SK-N-SH (cell line): ENCODE data around the gene CENPU. TPM values are rescaled to one million over a fixed set of nuclear protein-coding genes. Genes with fewer than 3 reads are reported as not detected.

ENCODE experiments used
- CTCF ChIA-PET: fragments of 300-600, 350-600 bp; formaldehyde crosslinking; extraction: SDS; loops from one replicate; lab custom pipeline; 2021; lab: Yijun Ruan, JAX
- POLR2A ChIA-PET: fragments of 350-600 bp; sonication (Branson Sonifier 250); formaldehyde crosslinking; extraction: SDS; loops from one replicate; lab custom pipeline; 2020; ENCODE audit warnings: antibody characterized with exemption, inconsistent platforms; lab: Yijun Ruan, JAX
- DNase-seq: peaks from one replicate; pipeline ENCODE4 v3.0.0; 2012
- H2AFZ ChIP-seq: fragments of 200-600 bp; sonication (generic); 2 replicates; pipeline ENCODE4 v1.8.1; 2016; ENCODE audit warnings: antibody characterized with exemption, mild to moderate bottlenecking, low read depth
- H3F3A ChIP-seq: fragments of 200-600 bp; sonication (generic); replicated peaks from 2 replicates; pipeline ENCODE3; 2016; ENCODE audit warnings: antibody characterized with exemption, mild to moderate bottlenecking; ENCODE audit not compliant: insufficient read depth
- H3K27ac ChIP-seq, 2 experiments: fragments of 200-500 bp in 1 of 2; fragments of 200-600 bp in 1 of 2; sonication (Bioruptor generic) in 1 of 2; sonication (generic), shearing (Covaris generic) in 1 of 2; 2 replicates each; pipeline versions ENCODE4 v1.5.1 to v1.6.1; 2014 to 2016; ENCODE audit warnings: low read depth in 2 of 2, inconsistent platforms in 1 of 2, low read length in 1 of 2, mild to moderate bottlenecking in 1 of 2, mixed read lengths in 1 of 2
- H3K27me3 ChIP-seq: fragments of 200-600 bp; sonication (generic), shearing (Covaris generic); 2 replicates; pipeline ENCODE4 v1.6.1; 2016; ENCODE audit warnings: mixed run types; ENCODE audit not compliant: insufficient read depth
- H3K36me3 ChIP-seq, 2 experiments: fragments of 200-500 bp in 1 of 2; fragments of 200-600 bp in 1 of 2; sonication (Bioruptor generic) in 1 of 2; sonication (generic) in 1 of 2; replicated peaks in 1 of 2; 2 replicates each; pipeline versions ENCODE3 to v1.5.1; 2014 to 2016; ENCODE audit warnings: low read length in 1 of 2, mild to moderate bottlenecking in 1 of 2; ENCODE audit not compliant: insufficient read depth in 2 of 2, control insufficient read depth in 1 of 2
- H3K4me1 ChIP-seq, 2 experiments: fragments of 200-500 bp in 1 of 2; fragments of 200-600 bp in 1 of 2; sonication (Bioruptor generic) in 1 of 2; sonication (generic), shearing (Covaris generic) in 1 of 2; 2 replicates each; pipeline versions ENCODE4 v1.5.1 to v1.6.1; 2014 to 2016; ENCODE audit warnings: low read depth in 1 of 2, low read length in 1 of 2, mixed run types in 1 of 2; ENCODE audit not compliant: insufficient read depth in 2 of 2, control insufficient read depth in 1 of 2
- H3K4me2 ChIP-seq: fragments of 200-600 bp; sonication (generic), shearing (Covaris generic); 2 replicates; pipeline ENCODE4 v1.6.1; 2017; ENCODE audit warnings: mixed run types
- H3K4me3 ChIP-seq, 2 experiments: fragments of 200-500 bp in 1 of 2; fragments of 200-600 bp in 1 of 2; sonication (Bioruptor generic) in 1 of 2; sonication (generic), shearing (Covaris generic) in 1 of 2; 2 replicates each; pipeline versions ENCODE4 v1.5.1 to v1.8.1; 2014 to 2016; ENCODE audit warnings: low read depth in 2 of 2, inconsistent platforms in 1 of 2, low read length in 1 of 2, mild to moderate bottlenecking in 1 of 2, mixed read lengths in 1 of 2, moderate library complexity in 1 of 2
- H3K79me2 ChIP-seq: fragments of 200-600 bp; sonication (generic); 2 replicates; pipeline ENCODE4 v1.8.1; 2017; ENCODE audit warnings: mild to moderate bottlenecking; ENCODE audit not compliant: insufficient read depth
- H3K9ac ChIP-seq: fragments of 200-600 bp; sonication (generic); 2 replicates; pipeline ENCODE4 v1.6.1; 2017; ENCODE audit warnings: mixed run types
- H3K9me2 ChIP-seq: fragments of 200-600 bp; sonication (generic); 2 replicates; pipeline ENCODE4 v1.6.1; 2017; ENCODE audit warnings: mixed run types
- H3K9me3 ChIP-seq: fragments of 200-600 bp; sonication (generic); 2 replicates; pipeline ENCODE4 v1.6.1; 2017; ENCODE audit warnings: mixed run types, mild to moderate bottlenecking, moderate library complexity
- H4K20me1 ChIP-seq: fragments of 200-600 bp; sonication (generic); 2 replicates; pipeline ENCODE4 v1.6.1; 2017; ENCODE audit warnings: mild to moderate bottlenecking, mixed run types; ENCODE audit not compliant: insufficient read depth
- EP300 ChIP-seq, 2 experiments: IDR thresholded peaks; 2 replicates each; pipeline versions ENCODE4 v1.4.0 to v1.6.1; 2012; ENCODE audit warnings: borderline replicate concordance in 1 of 2, low read depth in 1 of 2, low read length in 1 of 2
- FOXM1 ChIP-seq: IDR thresholded peaks from 2 replicates; pipeline ENCODE4 v1.4.0; 2012; ENCODE audit warnings: low read depth, mild to moderate bottlenecking
- MEF2A ChIP-seq: IDR thresholded peaks from 2 replicates; pipeline ENCODE4 v1.4.0; 2012; ENCODE audit warnings: low read depth, borderline replicate concordance
- RAD21 ChIP-seq: IDR thresholded peaks from 2 replicates; pipeline ENCODE4 v1.6.1; 2012; ENCODE audit warnings: mild to moderate bottlenecking, low read length
- RCOR1 ChIP-seq: fragments of 150-350 bp; IDR thresholded peaks from 2 replicates; pipeline ENCODE4 v1.6.1; 2017; ENCODE audit warnings: antibody characterized with exemption, low read length
- REST ChIP-seq: IDR thresholded peaks from 2 replicates; pipeline ENCODE4 v1.6.1; 2012; ENCODE audit warnings: mild to moderate bottlenecking, low read depth, low read length, moderate library complexity
- RFX5 ChIP-seq: IDR thresholded peaks from 2 replicates; pipeline ENCODE4 v1.6.1; 2012; ENCODE audit warnings: mild to moderate bottlenecking, improper control_type of control experiment, low read length
- TAF1 ChIP-seq: IDR thresholded peaks from 2 replicates; pipeline ENCODE4 v1.6.1; 2012; ENCODE audit warnings: low read depth, mild to moderate bottlenecking, low read length, moderate library complexity, borderline replicate concordance
- USF1 ChIP-seq: IDR thresholded peaks from 2 replicates; pipeline ENCODE4 v1.4.0; 2012; ENCODE audit warnings: low read depth, borderline replicate concordance
- ZBTB33 ChIP-seq: IDR thresholded peaks from 2 replicates; pipeline ENCODE4 v1.4.0; 2012; ENCODE audit warnings: low read depth, borderline replicate concordance
- WGBS: methylation state at CpG from one replicate; pipeline ENCODE4 v1.1.6; 2017; ENCODE audit warnings: low lambda C conversion rate; 5-methylcytosine and 5-hydroxymethylcytosine counted together
- polyA plus RNA-seq, 3 experiments: library from polyadenylated mRNA; depleted of rRNA; stranded (reverse); fragments of >200 nt; gene quantifications; 2 replicates each; pipeline ENCODE4 v1.2.3, GENCODE V29; 2012

Gene CENPU
- polyA plus RNA-seq, 1 of the 3 experiments (the other 2 are of a cell fraction): 8.7 TPM

- H3F3A ChIP-seq: no peaks in the 10 kb centered on the region
- H3K27ac ChIP-seq: no peak overlapping the region
- no peak overlapping the region for H3K9ac ChIP-seq
- ChIA-PET POLR2A (no interaction called here), CTCF (no interaction called here)
- no peaks in the 10 kb centered on the region for H3K9me2 ChIP-seq
- peaks cover 20 to 60% of the 10 kb centered on the region in 2 experiments for H3K36me3 ChIP-seq
- no peak overlapping the region for H2AFZ ChIP-seq
- DNase-seq: no peak
- 0 out of 2 replicates have a peak, but pooled peaks cover 4% of the 10 kb centered on the region for H3K9me3 ChIP-seq
- peaks cover 7% of the 10 kb centered on the region; the same call in 1 of the 2 replicates for H3K79me2 ChIP-seq
- no peak overlapping the region for H3K4me3 ChIP-seq
- no peak for TF ChIP-seq TAF1
- H3K4me1 ChIP-seq: no peaks in the 10 kb centered on the region; a peak in 1 of 4 replicates
- H3K27me3 ChIP-seq: no peaks in the 10 kb centered on the region
- no peak overlapping the region for H3K4me2 ChIP-seq
- no peaks in the 10 kb centered on the region for H4K20me1 ChIP-seq
These were observed 21.6 kb downstream of the CENPU start for GRCh38 chr4:184712322-184712721.

- Histone ChIP-seq H3K4me3 (no peak overlapping the region), H3K9me2 (no peaks in the 10 kb centered on the region), H3K4me2 (no peak overlapping the region), H3F3A (no peaks in the 10 kb centered on the region), H3K27me3 (no peaks in the 10 kb centered on the region), H3K79me2 (no peaks in the 10 kb centered on the region), H3K36me3 (peaks cover 21 to 32% of the 10 kb centered on the region in 2 experiments), H3K9ac (no peak overlapping the region), H4K20me1 (no peaks in the 10 kb centered on the region), H3K9me3 (0 out of 2 replicates have a peak, but pooled peaks cover 4% of the 10 kb centered on the region), H3K27ac (no peak overlapping the region), H3K4me1 (no peaks in the 10 kb centered on the region), H2AFZ (no peak overlapping the region)
- TF ChIP-seq RFX5 (no peak), MEF2A (no peak), USF1 (no peak), RAD21 (no peak), RCOR1 (no peak), EP300 (IDR thresholded peaks at IDR 0.05; ENCODE audit: borderline replicate concordance in 1 of 2, low read depth in 1 of 2, low read length in 1 of 2) (no peak), ZBTB33 (no peak), REST (no peak), TAF1 (no peak), FOXM1 (no peak)
- ChIA-PET CTCF (no interaction called here), POLR2A (no interaction called here)
- WGBS: 95% methylated on average over 1 of the region's 1 CpG
- DNase-seq: no peak
These were observed 27.4 kb downstream of the CENPU start for GRCh38 chr4:184706453-184706852.
